SK-N-SH treated with all-trans-retinoic acid at 6 μM for 48 hours (cell line): ENCODE results near the gene MED12.

Experiments
- ARNTL ChIP-seq: fragments of 450-650 bp; formaldehyde crosslinking; IDR thresholded peaks from 2 replicates; pipeline ENCODE4 v1.5.0; 2020; ENCODE audit warnings: low read depth, mild to moderate bottlenecking, moderate library complexity, borderline replicate concordance
- CSDC2 ChIP-seq: fragments of 250-450 bp; sonication (Bioruptor Pico); IDR thresholded peaks from 2 replicates; pipeline ENCODE4 v1.5.0; 2020; ENCODE audit warnings: mild to moderate bottlenecking, moderate library complexity
- ESRRG ChIP-seq: fragments of 250-450 bp; sonication (Bioruptor Pico); IDR thresholded peaks from 2 replicates; pipeline ENCODE4 v1.6.1; 2021; ENCODE audit warnings: mild to moderate bottlenecking
- OSR1 ChIP-seq: fragments of 250-450 bp; sonication (Bioruptor Pico); IDR thresholded peaks from 2 replicates; pipeline ENCODE4 v1.8.0; 2022; ENCODE audit warnings: moderate library complexity, mild to moderate bottlenecking, inconsistent platforms
- PATZ1 ChIP-seq: fragments of 250-450 bp; sonication (Bioruptor Pico); IDR thresholded peaks from 2 replicates; pipeline ENCODE4 v1.8.0; 2020; ENCODE audit warnings: mild to moderate bottlenecking, moderate library complexity, borderline replicate concordance
- RARB ChIP-seq: fragments of 250-450 bp; sonication (Bioruptor Pico); IDR thresholded peaks from 2 replicates; pipeline ENCODE4 v1.8.0; 2021; ENCODE audit warnings: mild to moderate bottlenecking, moderate library complexity
- SNAI2 ChIP-seq: fragments of 250-450 bp; sonication (Bioruptor Pico); IDR thresholded peaks from 2 replicates; pipeline ENCODE4 v1.5.0; 2020; ENCODE audit warnings: mild to moderate bottlenecking, moderate library complexity
- TOX ChIP-seq: fragments of 250-450 bp; sonication (Bioruptor Pico); IDR thresholded peaks from 2 replicates; pipeline ENCODE4 v1.8.0; 2021; ENCODE audit warnings: mild to moderate bottlenecking, moderate library complexity, borderline replicate concordance
- ZFP3 ChIP-seq: fragments of 250-450 bp; sonication (Bioruptor Pico); IDR thresholded peaks from 2 replicates; pipeline ENCODE4 v1.5.0; 2020; ENCODE audit warnings: mild to moderate bottlenecking, moderate library complexity
- ZFP30 ChIP-seq: fragments of 450-650 bp; formaldehyde crosslinking; IDR thresholded peaks from 2 replicates; pipeline ENCODE4 v1.5.0; 2022; ENCODE audit warnings: mild to moderate bottlenecking, moderate library complexity
- ZNF565 ChIP-seq: fragments of 450-650 bp; formaldehyde crosslinking; conservative IDR thresholded peaks from 2 replicates; pipeline ENCODE4 v1.5.0; 2020; ENCODE audit warnings: low read depth, mild to moderate bottlenecking, moderate library complexity
- ZNF70 ChIP-seq: fragments of 450-650 bp; formaldehyde crosslinking; IDR thresholded peaks from 2 replicates; pipeline ENCODE4 v1.5.0; 2020; ENCODE audit warnings: mild to moderate bottlenecking, moderate library complexity
- TF ChIP-seq, protein P1 (sequence below): fragments of 250-450 bp; sonication (Bioruptor Pico); IDR thresholded peaks from 2 replicates; pipeline ENCODE4 v1.5.1; 2021; ENCODE audit warnings: mild to moderate bottlenecking, moderate library complexity
- TF ChIP-seq, protein P2 (sequence below): fragments of 250-450 bp; sonication (Bioruptor Pico); IDR thresholded peaks from 2 replicates; pipeline ENCODE4 v1.8.0; 2021; ENCODE audit warnings: low read depth, mild to moderate bottlenecking, moderate library complexity, borderline replicate concordance

DNA sequence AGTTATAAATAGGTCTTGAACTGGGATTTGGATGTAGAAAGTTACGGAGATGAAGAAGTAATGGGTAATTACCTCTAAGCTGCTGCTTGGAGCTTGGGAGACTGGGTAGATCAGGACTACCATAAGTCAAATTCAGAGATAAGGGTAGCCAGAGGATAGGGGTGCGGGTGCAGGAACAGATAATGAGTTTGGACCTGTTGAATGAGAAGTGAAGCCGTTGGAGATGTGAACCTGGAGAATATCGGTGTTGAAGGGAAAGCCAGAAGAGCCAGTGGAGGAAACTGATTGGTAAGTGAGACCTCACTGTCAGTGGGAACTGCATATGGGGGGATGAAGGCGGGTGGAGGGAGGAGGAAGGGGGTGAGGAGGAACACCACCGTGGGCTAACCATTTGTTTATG lies 23.4 kb upstream of the MED12 start:
- no peak for TF ChIP-seq ESRRG (CRISPR knock-in tag)
- no peak for TF ChIP-seq ZFP3 (CRISPR knock-in tag)
- TF ChIP-seq SNAI2 (CRISPR knock-in tag) = no peak
- no peak for TF ChIP-seq RARB (CRISPR knock-in tag)
- TF ChIP-seq, protein P1, sequence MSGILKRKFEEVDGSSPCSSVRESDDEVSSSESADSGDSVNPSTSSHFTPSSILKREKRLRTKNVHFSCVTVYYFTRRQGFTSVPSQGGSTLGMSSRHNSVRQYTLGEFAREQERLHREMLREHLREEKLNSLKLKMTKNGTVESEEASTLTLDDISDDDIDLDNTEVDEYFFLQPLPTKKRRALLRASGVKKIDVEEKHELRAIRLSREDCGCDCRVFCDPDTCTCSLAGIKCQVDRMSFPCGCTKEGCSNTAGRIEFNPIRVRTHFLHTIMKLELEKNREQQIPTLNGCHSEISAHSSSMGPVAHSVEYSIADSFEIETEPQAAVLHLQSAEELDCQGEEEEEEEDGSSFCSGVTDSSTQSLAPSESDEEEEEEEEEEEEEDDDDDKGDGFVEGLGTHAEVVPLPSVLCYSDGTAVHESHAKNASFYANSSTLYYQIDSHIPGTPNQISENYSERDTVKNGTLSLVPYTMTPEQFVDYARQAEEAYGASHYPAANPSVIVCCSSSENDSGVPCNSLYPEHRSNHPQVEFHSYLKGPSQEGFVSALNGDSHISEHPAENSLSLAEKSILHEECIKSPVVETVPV (CRISPR knock-in tag) = no peak
- TF ChIP-seq, protein P2, sequence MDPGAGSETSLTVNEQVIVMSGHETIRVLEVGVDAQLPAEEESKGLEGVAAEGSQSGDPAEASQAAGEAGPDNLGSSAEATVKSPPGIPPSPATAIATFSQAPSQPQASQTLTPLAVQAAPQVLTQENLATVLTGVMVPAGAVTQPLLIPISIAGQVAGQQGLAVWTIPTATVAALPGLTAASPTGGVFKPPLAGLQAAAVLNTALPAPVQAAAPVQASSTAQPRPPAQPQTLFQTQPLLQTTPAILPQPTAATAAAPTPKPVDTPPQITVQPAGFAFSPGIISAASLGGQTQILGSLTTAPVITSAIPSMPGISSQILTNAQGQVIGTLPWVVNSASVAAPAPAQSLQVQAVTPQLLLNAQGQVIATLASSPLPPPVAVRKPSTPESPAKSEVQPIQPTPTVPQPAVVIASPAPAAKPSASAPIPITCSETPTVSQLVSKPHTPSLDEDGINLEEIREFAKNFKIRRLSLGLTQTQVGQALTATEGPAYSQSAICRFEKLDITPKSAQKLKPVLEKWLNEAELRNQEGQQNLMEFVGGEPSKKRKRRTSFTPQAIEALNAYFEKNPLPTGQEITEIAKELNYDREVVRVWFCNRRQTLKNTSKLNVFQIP (CRISPR knock-in tag) = no peak
- no peak for TF ChIP-seq TOX (CRISPR knock-in tag)
- TF ChIP-seq ARNTL = no peak
- TF ChIP-seq ZNF565 = no peak
- TF ChIP-seq ZFP30 = no peak
- TF ChIP-seq ZNF70 (CRISPR knock-in tag) = no peak
- TF ChIP-seq PATZ1 (CRISPR knock-in tag) = no peak
- TF ChIP-seq OSR1 (CRISPR knock-in tag) = no peak
- no peak for TF ChIP-seq CSDC2
